ENCODE results near the gene METTL22.
"Not testable (repeated sequence)": the region's sequence is repeated elsewhere in the genome, so short reads cannot be mapped to it uniquely, and the experiment has no call there.

The METTL22 gene

GRCh38 chr16:8632675-8633182 lies 11.2 kb downstream of the METTL22 start:
- no peak for DNase-seq (ENCODE audit: low spot score)

GRCh38 chr16:8634991-8635736 lies 13.7 kb downstream of the METTL22 start:
- DNase-seq (ENCODE audit: low spot score), result peak; percentile 37

- no peak for DNase-seq (ENCODE audit: low spot score)
Measured at GRCh38 chr16:8639694-8640093, 18.2 kb downstream of the METTL22 start.

- peak; percentile 85 for DNase-seq (ENCODE audit: low spot score)
Measured at GRCh38 chr16:8641671-8642070, 20.2 kb downstream of the METTL22 start.

GRCh38 chr16:8642146-8642545 lies 20.6 kb downstream of the METTL22 start:
- DNase-seq (ENCODE audit: low spot score), result peak; percentile 36

GRCh38 chr16:8644211-8645140 lies 23.0 kb downstream of the METTL22 start:
- DNase-seq (ENCODE audit: low spot score), result peak; percentile 38

- DNase-seq (ENCODE audit: low spot score), result no peak
Measured at GRCh38 chr16:8645141-8645521, 23.6 kb downstream of the METTL22 start.

- DNase-seq (ENCODE audit: low spot score), result no peak
Measured at GRCh38 chr16:8645831-8646230, 24.3 kb downstream of the METTL22 start.

GRCh38 chr16:8646326-8647053 lies 25.0 kb downstream of the METTL22 start:
- DNase-seq (ENCODE audit: low spot score), result peak; percentile 81

- no peak for DNase-seq (ENCODE audit: low spot score)
Measured at GRCh38 chr16:8647721-8648318, 26.3 kb downstream of the METTL22 start.

- no peak for DNase-seq (ENCODE audit: low spot score)
Measured at GRCh38 chr16:8648877-8649276, 27.4 kb downstream of the METTL22 start.

- DNase-seq (ENCODE audit: low spot score), result no peak
Measured at GRCh38 chr16:8649829-8650554, 28.5 kb downstream of the METTL22 start.

GRCh38 chr16:8651958-8652357 lies 30.5 kb downstream of the METTL22 start:
- DNase-seq (ENCODE audit: low spot score), result not testable (repeated sequence)

GRCh38 chr16:8655184-8655717 lies 33.8 kb downstream of the METTL22 start:
- DNase-seq (ENCODE audit: low spot score), result peak; percentile 50

- DNase-seq (ENCODE audit: low spot score), result no peak
Measured at GRCh38 chr16:8656376-8656775, 34.9 kb downstream of the METTL22 start.

- DNase-seq (ENCODE audit: low spot score), result peak; percentile 67
Measured at GRCh38 chr16:8660841-8661301, 39.4 kb downstream of the METTL22 start.

- no peak for DNase-seq (ENCODE audit: low spot score)
Measured at GRCh38 chr16:8661703-8662102, 40.2 kb downstream of the METTL22 start.

- DNase-seq (ENCODE audit: low spot score), result no peak
Measured at GRCh38 chr16:8663192-8664089, 41.9 kb downstream of the METTL22 start.

- DNase-seq (ENCODE audit: low spot score), result no peak
Measured at GRCh38 chr16:8665529-8665928, 44.0 kb downstream of the METTL22 start.

GRCh38 chr16:8667492-8667891 lies 46.0 kb downstream of the METTL22 start:
- no peak for DNase-seq (ENCODE audit: low spot score)

Data from hematopoietic multipotent progenitor cell treated with erythropoietin and hydrocortisone succinate and interleukin-3 and kit ligand, for 15 days (in vitro differentiated cells).